T-cell (primary cell): ENCODE measurements around the gene TM4SF5. TPM values are rescaled to one million over a fixed set of nuclear protein-coding genes. Genes with fewer than 3 reads are reported as not detected.

Source experiments
- ATAC-seq, 4 experiments: fragments of 200-7000 bp in 3 of 4; fragments of 150-1000 bp in 1 of 4; cut with Tn5 transposase; replicated peaks in 1 of 4; 1 replicate in 3 of 4; 2 replicates in 1 of 4; pipeline ENCODE4 v1.10.0; 2021; ENCODE audit warnings: moderate library complexity in 3 of 4, mild to moderate bottlenecking in 2 of 4, moderate number of reproducible peaks in 1 of 4
- CTCF ChIA-PET, 2 donors: fragments of 300-600 bp; sonication (Branson Sonifier 250); formaldehyde crosslinking; loops; one replicate each; lab custom pipeline; 2022; ENCODE audit warnings: antibody characterized with exemption in 2 of 2; lab: Charles Lee
- POLR2A ChIA-PET, 2 donors: fragments of 300-600 bp; sonication (Branson Sonifier 250); formaldehyde crosslinking; loops; one replicate each; lab custom pipeline; 2022; ENCODE audit warnings: antibody characterized with exemption in 2 of 2; lab: Charles Lee
- DNase-seq, 35 experiments: peaks; one replicate each; pipeline versions ENCODE4 v3.0.0 to v3.0.0-alpha.2; 2013 to 2023
- H3K27ac ChIP-seq: one replicate; pipeline ENCODE4 v1.5.1; 2013; ENCODE audit warnings: low read length
- H3K27me3 ChIP-seq, 2 experiments: replicated peaks in 1 of 2; 1 replicate in 1 of 2; 2 replicates in 1 of 2; pipeline versions ENCODE4 v1.6.1 to v1.7.0; 2013; ENCODE audit warnings: low read length in 1 of 2, mixed read lengths in 1 of 2; ENCODE audit not compliant: control insufficient read depth in 2 of 2, insufficient read depth in 2 of 2; ENCODE audit errors: extremely low read depth in 1 of 2
- H3K36me3 ChIP-seq, 2 donors: 1 replicate in 1 of 2; 2 replicates in 1 of 2; pipeline versions ENCODE4 v1.6.1 to v1.7.0; 2013; ENCODE audit warnings: low read length in 1 of 2; ENCODE audit not compliant: control insufficient read depth in 2 of 2, insufficient read depth in 1 of 2; ENCODE audit errors: extremely low read depth in 1 of 2
- H3K4me1 ChIP-seq, 2 experiments: 1 replicate in 1 of 2; 2 replicates in 1 of 2; pipeline versions ENCODE4 v1.6.1 to v1.7.0; 2013; ENCODE audit warnings: low read length in 2 of 2, mixed read lengths in 1 of 2; ENCODE audit not compliant: insufficient read depth in 2 of 2, control insufficient read depth in 1 of 2; ENCODE audit errors: extremely low read depth in 1 of 2
- H3K4me3 ChIP-seq, 2 donors: 1 replicate in 1 of 2; 2 replicates in 1 of 2; pipeline versions ENCODE4 v1.5.1 to v1.7.0; 2013; ENCODE audit warnings: mild to moderate bottlenecking in 2 of 2, low read length in 1 of 2, moderate library complexity in 1 of 2; ENCODE audit not compliant: control insufficient read depth in 1 of 2; ENCODE audit errors: extremely low read depth in 1 of 2
- H3K9me3 ChIP-seq: 2 replicates; pipeline ENCODE4 v1.7.0; 2013
- H3K27ac Mint-ChIP-seq, 2 donors: one replicate each; pipeline ENCODE4 v1.8.0; 2020 to 2021; ENCODE audit warnings: mild to moderate bottlenecking in 2 of 2, mixed read lengths in 2 of 2
- H3K27me3 Mint-ChIP-seq, 2 donors: one replicate each; pipeline ENCODE4 v1.8.0; 2021 to 2022; ENCODE audit warnings: mixed read lengths in 2 of 2
- H3K36me3 Mint-ChIP-seq: one replicate; pipeline ENCODE4 v1.8.0; 2021; ENCODE audit warnings: mixed read lengths
- H3K4me1 Mint-ChIP-seq, 3 donors: one replicate each; pipeline ENCODE4 v1.8.0; 2020 to 2022; ENCODE audit warnings: mixed read lengths in 3 of 3, mild to moderate bottlenecking in 1 of 3
- H3K4me3 Mint-ChIP-seq, 3 donors: one replicate each; pipeline ENCODE4 v1.8.0; 2020 to 2022; ENCODE audit warnings: mild to moderate bottlenecking in 3 of 3, mixed read lengths in 3 of 3, moderate library complexity in 3 of 3
- H3K9me3 Mint-ChIP-seq, 3 donors: one replicate each; pipeline ENCODE4 v1.8.0; 2020 to 2022; ENCODE audit warnings: mixed read lengths in 3 of 3
- WGBS: methylation state at CpG from one replicate; pipeline ENCODE4 v1.1.5; 2013; ENCODE audit warnings: missing lambda C conversion rate; ENCODE audit not compliant: insufficient coverage; 5-methylcytosine and 5-hydroxymethylcytosine counted together
- total RNA-seq, 35 experiments: library from RNA in 6 of 35; stranded (reverse) in 6 of 35; fragments of 120-200 nt in 1 of 35; gene quantifications; one replicate each; pipeline versions ENCODE4 v1.2.1 to v1.2.4 and lab custom pipeline; 2013 to 2026

TM4SF5 gene
- total RNA-seq, 5 donors from 2014 or later (not counting 1 experiment from before 2014, with no cell fraction given) = not detected

GRCh38 chr17:4808378-4808767 lies 36.7 kb downstream of the TM4SF5 start:
- Histone ChIP-seq H3K27ac (no peak overlapping the region), H3K4me1 (peaks cover 3 to 17% of the 10 kb centered on the region in 2 experiments), H3K9me3 (no peaks in the 10 kb centered on the region), H3K27me3 (no peaks in the 10 kb centered on the region), H3K36me3 (peaks cover 0 to 13% of the 10 kb centered on the region in 2 donors), H3K4me3 (no peak overlapping the region)
- POLR2A ChIA-PET = no interaction called here
- Mint-ChIP-seq H3K27me3 (no peaks in the 10 kb centered on the region), H3K36me3 (peaks cover 15% of the 10 kb centered on the region), H3K9me3 (no peaks in the 10 kb centered on the region), H3K27ac (peak overlapping the region in 1 of 2 donors; percentile 6), H3K4me1 (peaks cover 0 to 22% (median 12%) of the 10 kb centered on the region in 3 donors), H3K4me3 (peak overlapping the region; percentile 70 to 79 (median 73))
- ATAC-seq (no peak), DNase-seq (no peak)
- 78% methylated on average over 4 of the region's 6 CpGs for WGBS
- CTCF ChIA-PET = interaction anchor here in 1 of 2 donors (0.6 to 1.0 kb wide), 3 partner anchors 18 to 962 kb away, joined by 3 to 4 read pairs (median 4); partner anchors contain the start of genes ARRB2 and NCBP3

- POLR2A ChIA-PET = no interaction called here
These were observed 39.1 kb downstream of the TM4SF5 start for GRCh38 chr17:4810696-4811290.

DNA sequence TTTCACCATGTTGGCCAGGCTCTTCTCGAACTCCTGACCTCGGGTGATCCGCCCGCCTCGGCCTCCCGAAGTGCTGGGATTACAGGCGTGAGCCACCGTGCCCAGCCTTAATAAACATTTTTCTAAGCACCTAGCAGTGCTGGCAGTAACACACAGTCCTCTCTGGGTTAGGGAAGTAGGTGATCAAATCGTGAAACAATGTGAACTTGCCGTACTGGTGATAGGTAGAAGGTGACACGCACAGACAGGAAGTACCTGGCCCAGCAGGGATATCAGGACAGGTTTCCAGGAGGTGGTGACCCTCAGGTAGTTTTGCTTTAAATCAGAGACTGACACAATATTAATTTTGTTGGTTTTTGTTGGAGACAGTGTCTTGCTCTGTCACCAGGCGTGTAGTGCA lies 39.8 kb downstream of the TM4SF5 start:
- Mint-ChIP-seq H3K4me3 (no peak overlapping the region), H3K27ac (no peak overlapping the region), H3K9me3 (no peaks in the 10 kb centered on the region), H3K4me1 (peaks cover 0 to 15% (median 7%) of the 10 kb centered on the region in 3 donors), H3K36me3 (peaks cover 23% of the 10 kb centered on the region), H3K27me3 (no peaks in the 10 kb centered on the region)
- peaks cover 0 to 4% of the 10 kb centered on the region in 2 experiments for H3K27me3 ChIP-seq
- peaks cover 4 to 13% of the 10 kb centered on the region in 2 donors for H3K36me3 ChIP-seq
- CTCF ChIA-PET = no interaction called here
- H3K4me1 ChIP-seq = peaks cover under 1 to 14% of the 10 kb centered on the region in 2 experiments
- DNase-seq = no peak
- POLR2A ChIA-PET = no interaction called here
- 95% methylated on average over 5 of the region's 12 CpGs for WGBS
- H3K27ac ChIP-seq = no peak overlapping the region
- no peaks in the 10 kb centered on the region for H3K9me3 ChIP-seq
- no peak overlapping the region for H3K4me3 ChIP-seq
- ATAC-seq = no peak

More at GRCh38 chr17:4810696-4811290, 39.1 kb downstream of the TM4SF5 start:
- Histone ChIP-seq H3K27ac (no peak overlapping the region), H3K9me3 (no peaks in the 10 kb centered on the region), H3K36me3 (peaks cover 3 to 13% of the 10 kb centered on the region in 2 donors), H3K4me3 (no peak overlapping the region), H3K4me1 (peaks cover 3 to 17% of the 10 kb centered on the region in 2 experiments), H3K27me3 (peaks cover 0 to 4% of the 10 kb centered on the region in 2 experiments)
- DNase-seq = no peak
- 66% methylated on average over 13 of the region's 13 CpGs for WGBS
- H3K36me3 Mint-ChIP-seq = peaks cover 23% of the 10 kb centered on the region
- no peak overlapping the region for H3K4me3 Mint-ChIP-seq
- H3K9me3 Mint-ChIP-seq = no peaks in the 10 kb centered on the region
- CTCF ChIA-PET = no interaction called here
- H3K27ac Mint-ChIP-seq = no peak overlapping the region
- no peak for ATAC-seq
- no peaks in the 10 kb centered on the region for H3K27me3 Mint-ChIP-seq
- H3K4me1 Mint-ChIP-seq = peaks cover 0 to 20% (median 12%) of the 10 kb centered on the region in 3 donors

DNA sequence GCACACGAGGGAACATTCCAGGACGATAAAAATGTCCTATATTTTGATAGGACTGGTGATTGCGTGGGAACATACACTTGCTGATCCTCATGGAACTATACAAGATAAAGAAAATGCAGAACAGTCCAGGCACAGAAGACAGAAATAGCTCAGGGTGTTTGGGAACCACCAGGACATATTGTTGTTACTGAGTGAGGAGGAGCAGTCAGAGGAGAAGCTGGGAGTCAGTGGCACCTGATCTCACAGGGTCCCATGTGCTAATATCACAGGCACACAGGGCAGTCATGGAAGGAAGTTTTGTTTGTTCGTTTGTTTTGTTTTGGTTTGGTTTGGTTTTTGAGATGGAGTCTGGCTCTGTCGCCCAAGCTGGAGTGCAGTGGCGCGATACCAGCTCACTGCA lies 41.0 kb downstream of the TM4SF5 start:
- Mint-ChIP-seq H3K27me3 (no peaks in the 10 kb centered on the region), H3K9me3 (no peaks in the 10 kb centered on the region), H3K27ac (no peak overlapping the region), H3K36me3 (peaks cover 26% of the 10 kb centered on the region), H3K4me1 (peaks cover 0 to 12% (median 5%) of the 10 kb centered on the region in 3 donors), H3K4me3 (no peak overlapping the region)
- Histone ChIP-seq H3K9me3 (no peaks in the 10 kb centered on the region), H3K36me3 (peaks cover 9 to 13% of the 10 kb centered on the region in 2 donors), H3K4me3 (no peak overlapping the region), H3K27me3 (peaks cover 0 to 4% of the 10 kb centered on the region in 2 experiments), H3K27ac (no peak overlapping the region), H3K4me1 (peaks cover 0 to 8% of the 10 kb centered on the region in 2 experiments)
- POLR2A ChIA-PET = no interaction called here
- DNase-seq (no peak), ATAC-seq (no peak)
- CTCF ChIA-PET = interaction anchor here in 1 of 2 donors (0.7 kb wide), 1 partner anchor 1117 kb away, joined by 5 read pairs; no protein-coding TSS in a partner anchor
- 100% methylated on average over 5 of the region's 7 CpGs for WGBS

- H3K4me3 Mint-ChIP-seq = no peak overlapping the region
- CTCF ChIA-PET = no interaction called here
- POLR2A ChIA-PET = no interaction called here
These were observed 43.5 kb downstream of the TM4SF5 start for GRCh38 chr17:4815043-4815675.

DNA sequence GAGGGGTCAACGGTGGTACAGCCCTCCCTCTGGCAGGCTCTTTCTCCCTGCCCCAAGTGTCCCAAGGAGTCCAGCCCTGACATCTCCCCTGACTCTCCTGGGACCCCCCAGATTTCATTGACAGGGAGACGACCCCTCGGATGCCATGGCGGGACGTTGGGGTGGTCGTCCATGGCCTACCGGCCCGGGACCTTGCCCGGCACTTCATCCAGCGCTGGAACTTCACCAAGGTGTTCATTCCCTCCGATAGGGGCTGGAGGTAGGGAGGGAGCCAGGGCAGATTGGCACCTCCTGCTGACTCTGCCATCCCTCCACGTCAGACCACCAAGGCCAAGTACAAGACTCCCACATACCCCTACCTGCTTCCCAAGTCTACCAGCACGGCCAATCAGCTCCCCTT lies 45.1 kb downstream of the TM4SF5 start:
- no peaks in the 10 kb centered on the region for H3K27me3 Mint-ChIP-seq
- ATAC-seq = no peak
- H3K9me3 Mint-ChIP-seq = no peaks in the 10 kb centered on the region
- no peak overlapping the region for H3K27ac Mint-ChIP-seq
- H3K4me1 Mint-ChIP-seq = no peaks in the 10 kb centered on the region
- no peak for DNase-seq
- CTCF ChIA-PET = no interaction called here
- POLR2A ChIA-PET = no interaction called here
- H3K36me3 Mint-ChIP-seq = peaks cover 19% of the 10 kb centered on the region
- Histone ChIP-seq H3K4me3 (no peak overlapping the region), H3K27me3 (peaks cover 0 to 4% of the 10 kb centered on the region in 2 experiments), H3K36me3 (peaks cover 0 to 9% of the 10 kb centered on the region in 2 donors), H3K27ac (no peak overlapping the region), H3K4me1 (no peaks in the 10 kb centered on the region), H3K9me3 (no peaks in the 10 kb centered on the region)
- H3K4me3 Mint-ChIP-seq = no peak overlapping the region
- 65% methylated on average over 2 of the region's 13 CpGs for WGBS

More at GRCh38 chr17:4815043-4815675, 43.5 kb downstream of the TM4SF5 start:
- Histone ChIP-seq H3K9me3 (no peaks in the 10 kb centered on the region), H3K4me3 (no peak overlapping the region), H3K27ac (no peak overlapping the region), H3K4me1 (no peaks in the 10 kb centered on the region), H3K27me3 (peaks cover 0 to 4% of the 10 kb centered on the region in 2 experiments), H3K36me3 (peaks cover 7 to 9% of the 10 kb centered on the region in 2 donors)
- Mint-ChIP-seq H3K27me3 (no peaks in the 10 kb centered on the region), H3K4me1 (no peaks in the 10 kb centered on the region), H3K36me3 (peaks cover 22% of the 10 kb centered on the region), H3K27ac (no peak overlapping the region), H3K9me3 (no peaks in the 10 kb centered on the region)
- no peak for ATAC-seq
- WGBS = 91% methylated on average over 5 of the region's 7 CpGs
- DNase-seq = no peak
